K562 (cell line): ENCODE data around the gene CUTC. TPM values are rescaled to one million over a fixed set of nuclear protein-coding genes. Genes with fewer than 3 reads are reported as not detected.

Experiments
- ARHGAP35 ChIP-seq: fragments of 450-650 bp; IDR thresholded peaks from 2 replicates; pipeline ENCODE4 v1.6.1; 2018; ENCODE audit not compliant: partially characterized antibody
- ARID2 ChIP-seq: fragments of 450-650 bp; IDR thresholded peaks from 2 replicates; pipeline ENCODE4 v1.6.1; 2017; ENCODE audit warnings: antibody characterized with exemption, mild to moderate bottlenecking
- CBX1 ChIP-seq: sonication (generic); IDR thresholded peaks from 2 replicates; pipeline ENCODE4 v1.6.1; 2016; ENCODE audit warnings: antibody characterized with exemption, low read depth, mild to moderate bottlenecking
- CCNT2 ChIP-seq: IDR thresholded peaks from 2 replicates; pipeline ENCODE4 v1.6.1; 2011; ENCODE audit warnings: borderline replicate concordance, low read depth, mild to moderate bottlenecking, moderate library complexity, mixed read lengths, low read length; ENCODE audit not compliant: insufficient read length; ENCODE audit errors: extremely low read depth
- DMBX1 ChIP-seq: fragments of 250-450 bp; sonication (Bioruptor Pico); IDR thresholded peaks from 2 replicates; pipeline ENCODE4 v1.8.0; 2022; ENCODE audit warnings: inconsistent platforms, mild to moderate bottlenecking, moderate library complexity, borderline replicate concordance
- FOXJ3 ChIP-seq: sonication (generic); formaldehyde crosslinking; IDR thresholded peaks from 2 replicates; pipeline ENCODE4 v1.4.0; 2020; ENCODE audit warnings: mild to moderate bottlenecking, missing genetic modification reagents
- KDM5B ChIP-seq: fragments of 200-600 bp; sonication (generic); IDR thresholded peaks from 2 replicates; pipeline ENCODE4 v1.6.1; 2012; ENCODE audit warnings: low read depth, mild to moderate bottlenecking, moderate library complexity, low read length, control low read depth, inconsistent platforms; ENCODE audit not compliant: insufficient replicate concordance
- MAFF ChIP-seq: IDR thresholded peaks from 2 replicates; pipeline ENCODE4 v1.6.1; 2012; ENCODE audit warnings: low read length, improper control_type of control experiment
- MAFG ChIP-seq: fragments of 450-650 bp; conservative IDR thresholded peaks from 2 replicates; pipeline ENCODE4 v1.6.1; 2016; ENCODE audit warnings: missing genetic modification characterization, missing compliant biosample characterization
- NFE2 ChIP-seq: IDR thresholded peaks from 2 replicates; pipeline ENCODE4 v1.6.1; 2014; ENCODE audit warnings: antibody characterized with exemption, low read depth
- RBM14 ChIP-seq: fragments of 200-400 bp; formaldehyde crosslinking; IDR thresholded peaks from 2 replicates; pipeline ENCODE4 v1.6.1; 2018; ENCODE audit warnings: low read depth, mild to moderate bottlenecking, low read length, moderate library complexity, borderline replicate concordance; ENCODE audit not compliant: insufficient read depth
- RBM34 ChIP-seq: fragments of 200-400 bp; formaldehyde crosslinking; IDR thresholded peaks from 2 replicates; pipeline ENCODE4 v1.6.1; 2018; ENCODE audit warnings: low read length, borderline replicate concordance; ENCODE audit not compliant: insufficient read depth
- SMARCA5 ChIP-seq: fragments of 450-650 bp; IDR thresholded peaks from 2 replicates; pipeline ENCODE4 v1.6.1; 2016
- SNIP1 ChIP-seq: fragments of 450-650 bp; IDR thresholded peaks from 2 replicates; pipeline ENCODE4 v1.7.1; 2017; ENCODE audit warnings: low read depth, mild to moderate bottlenecking
- TGIF2 ChIP-seq: sonication (generic); formaldehyde crosslinking; IDR thresholded peaks from 2 replicates; pipeline ENCODE4 v1.8.1; 2022; ENCODE audit warnings: mild to moderate bottlenecking, missing genetic modification reagents, moderate library complexity
- U2AF1 ChIP-seq: fragments of 200-400 bp; formaldehyde crosslinking; optimal IDR thresholded peaks from 2 replicates; pipeline ENCODE3; 2017; ENCODE audit warnings: mild to moderate bottlenecking, low read depth, low read length, moderate library complexity
- ZNF316 ChIP-seq: fragments of 450-650 bp; IDR thresholded peaks from 2 replicates; pipeline ENCODE4 v1.6.1; 2016
- ZNF695 ChIP-seq: fragments of 450-650 bp; formaldehyde crosslinking; IDR thresholded peaks from 2 replicates; pipeline ENCODE4 v1.4.0; 2020; ENCODE audit warnings: mild to moderate bottlenecking, moderate library complexity
- polyA plus RNA-seq, 8 experiments: library from polyadenylated mRNA; depleted of rRNA in 4 of 8; stranded (reverse) in 5 of 8; unstranded in 3 of 8; fragments of >200 nt; fragmentation: Nextera tagmentation in 2 of 8; fragmentation: Illumina TruSeq in 1 of 8; extraction: Ambion mirVana in 2 of 8; extraction: Trizol in 1 of 8; gene quantifications; 2 replicates each; pipeline versions ENCODE4 v1.2.1 to v1.2.3, GENCODE V29; 2011 to 2014; ENCODE audit warnings: inconsistent platforms in 1 of 8, missing spikeins in 1 of 8
- total RNA-seq, 7 experiments: library from RNA; depleted of rRNA in 6 of 7; stranded (reverse); fragments of >200 nt in 6 of 7; fragmentation: Illumina TruSeq in 2 of 7; extraction: Trizol in 2 of 7; gene quantifications; 2 replicates each; pipeline versions ENCODE4 v1.2.1 to v1.2.3, GENCODE V29; 2011 to 2021; ENCODE audit warnings: low replicate concordance in 1 of 7
- TF ChIP-seq, protein P1 (sequence below): fragments of 450-650 bp; IDR thresholded peaks from 2 replicates; pipeline ENCODE4 v1.6.1; 2018; ENCODE audit not compliant: partially characterized antibody
- TF ChIP-seq, protein P2 (sequence below): fragments of 250-450 bp; sonication (Bioruptor Pico); IDR thresholded peaks from 2 replicates; pipeline ENCODE4 v1.5.0; 2020; ENCODE audit warnings: mild to moderate bottlenecking
- TF ChIP-seq, protein P3 (sequence below), 2 experiments: fragments of 250-450 bp in 1 of 2; fragments of 450-650 bp in 1 of 2; sonication (Bioruptor Pico) in 1 of 2; IDR thresholded peaks; 2 replicates each; pipeline versions ENCODE4 v1.6.1 to v1.8.0; 2016 to 2021; ENCODE audit warnings: mild to moderate bottlenecking in 2 of 2, moderate library complexity in 2 of 2, missing compliant biosample characterization in 1 of 2, missing genetic modification characterization in 1 of 2

CUTC gene
- total and polyA plus RNA-seq, 9 of the 15 experiments (the other 6 are each of a cell fraction or from before 2014, with no cell fraction given): 18.6 to 69.3 (median 32.3) TPM

DNA sequence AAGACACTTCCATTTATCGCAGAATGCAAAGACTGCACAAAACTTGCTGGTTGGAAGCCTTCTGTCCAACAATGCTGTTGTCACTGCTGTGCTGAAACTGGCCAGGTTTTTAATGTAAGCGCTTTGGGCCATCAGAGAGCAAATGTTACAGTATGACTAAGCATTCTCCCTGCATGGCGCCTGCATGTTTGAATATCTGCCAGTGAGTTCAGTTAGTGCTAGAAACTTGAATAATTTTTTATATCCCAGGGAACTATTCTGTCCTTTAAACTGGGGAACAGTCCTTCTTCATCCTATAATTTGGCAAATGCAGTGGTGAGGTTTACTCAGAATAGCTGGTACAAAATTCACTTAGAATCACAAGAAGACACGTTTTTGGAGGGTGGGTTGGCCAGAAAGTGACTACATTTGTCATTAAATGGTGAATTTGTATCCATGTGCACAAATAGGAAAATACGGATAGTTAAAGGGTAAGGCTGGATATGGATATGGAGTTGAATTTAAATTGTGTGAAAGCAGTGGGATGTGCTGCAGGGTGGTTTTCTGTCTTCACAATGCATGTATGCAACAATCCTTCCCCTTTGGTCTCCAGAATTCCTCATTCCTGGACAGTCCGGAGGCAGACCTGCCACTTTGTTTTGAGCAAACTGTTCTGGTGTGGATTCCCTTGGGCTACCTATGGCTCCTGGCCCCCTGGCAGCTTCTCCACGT lies 52.1 kb downstream of the CUTC start (continued):
- no peak for TF ChIP-seq SNIP1
- TF ChIP-seq FOXJ3 (CRISPR knock-in tag): no peak
- TF ChIP-seq, protein P1, sequence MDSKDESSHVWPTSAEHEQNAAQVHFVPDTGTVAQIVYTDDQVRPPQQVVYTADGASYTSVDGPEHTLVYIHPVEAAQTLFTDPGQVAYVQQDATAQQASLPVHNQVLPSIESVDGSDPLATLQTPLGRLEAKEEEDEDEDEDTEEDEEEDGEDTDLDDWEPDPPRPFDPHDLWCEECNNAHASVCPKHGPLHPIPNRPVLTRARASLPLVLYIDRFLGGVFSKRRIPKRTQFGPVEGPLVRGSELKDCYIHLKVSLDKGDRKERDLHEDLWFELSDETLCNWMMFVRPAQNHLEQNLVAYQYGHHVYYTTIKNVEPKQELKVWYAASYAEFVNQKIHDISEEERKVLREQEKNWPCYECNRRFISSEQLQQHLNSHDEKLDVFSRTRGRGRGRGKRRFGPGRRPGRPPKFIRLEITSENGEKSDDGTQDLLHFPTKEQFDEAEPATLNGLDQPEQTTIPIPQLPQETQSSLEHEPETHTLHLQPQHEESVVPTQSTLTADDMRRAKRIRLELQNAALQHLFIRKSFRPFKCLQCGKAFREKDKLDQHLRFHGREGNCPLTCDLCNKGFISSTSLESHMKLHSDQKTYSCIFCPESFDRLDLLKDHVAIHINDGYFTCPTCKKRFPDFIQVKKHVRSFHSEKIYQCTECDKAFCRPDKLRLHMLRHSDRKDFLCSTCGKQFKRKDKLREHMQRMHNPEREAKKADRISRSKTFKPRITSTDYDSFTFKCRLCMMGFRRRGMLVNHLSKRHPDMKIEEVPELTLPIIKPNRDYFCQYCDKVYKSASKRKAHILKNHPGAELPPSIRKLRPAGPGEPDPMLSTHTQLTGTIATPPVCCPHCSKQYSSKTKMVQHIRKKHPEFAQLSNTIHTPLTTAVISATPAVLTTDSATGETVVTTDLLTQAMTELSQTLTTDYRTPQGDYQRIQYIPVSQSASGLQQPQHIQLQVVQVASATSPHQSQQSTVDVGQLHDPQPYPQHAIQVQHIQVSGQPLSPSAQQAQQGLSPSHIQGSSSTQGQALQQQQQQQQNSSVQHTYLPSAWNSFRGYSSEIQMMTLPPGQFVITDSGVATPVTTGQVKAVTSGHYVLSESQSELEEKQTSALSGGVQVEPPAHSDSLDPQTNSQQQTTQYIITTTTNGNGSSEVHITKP: no peak
- no peak for TF ChIP-seq U2AF1
- no peak for TF ChIP-seq KDM5B
- TF ChIP-seq SMARCA5: no peak
- peak; percentile 80 for TF ChIP-seq NFE2
- TF ChIP-seq MAFG (tag): peak; percentile 75
- no peak for TF ChIP-seq ZNF695 (CRISPR knock-in tag)
- TF ChIP-seq CBX1: no peak
- TF ChIP-seq CCNT2: no peak
- peak; percentile 78 for TF ChIP-seq ZNF316
- TF ChIP-seq, protein P2, sequence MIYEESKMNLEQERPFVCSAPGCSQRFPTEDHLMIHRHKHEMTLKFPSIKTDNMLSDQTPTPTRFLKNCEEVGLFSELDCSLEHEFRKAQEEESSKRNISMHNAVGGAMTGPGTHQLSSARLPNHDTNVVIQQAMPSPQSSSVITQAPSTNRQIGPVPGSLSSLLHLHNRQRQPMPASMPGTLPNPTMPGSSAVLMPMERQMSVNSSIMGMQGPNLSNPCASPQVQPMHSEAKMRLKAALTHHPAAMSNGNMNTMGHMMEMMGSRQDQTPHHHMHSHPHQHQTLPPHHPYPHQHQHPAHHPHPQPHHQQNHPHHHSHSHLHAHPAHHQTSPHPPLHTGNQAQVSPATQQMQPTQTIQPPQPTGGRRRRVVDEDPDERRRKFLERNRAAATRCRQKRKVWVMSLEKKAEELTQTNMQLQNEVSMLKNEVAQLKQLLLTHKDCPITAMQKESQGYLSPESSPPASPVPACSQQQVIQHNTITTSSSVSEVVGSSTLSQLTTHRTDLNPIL: no peak
- no peak for TF ChIP-seq TGIF2 (CRISPR knock-in tag)
- TF ChIP-seq RBM34: no peak
- no peak for TF ChIP-seq ARID2
- TF ChIP-seq MAFF: peak; percentile 47; the same call in 1 of the 2 replicates
- no peak for TF ChIP-seq DMBX1 (CRISPR knock-in tag)
- TF ChIP-seq RBM14: no peak
- TF ChIP-seq ARHGAP35: no peak
- TF ChIP-seq, protein P3, sequence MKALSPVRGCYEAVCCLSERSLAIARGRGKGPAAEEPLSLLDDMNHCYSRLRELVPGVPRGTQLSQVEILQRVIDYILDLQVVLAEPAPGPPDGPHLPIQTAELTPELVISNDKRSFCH (CRISPR knock-in tag; IDR thresholded peaks at IDR 0.05): no peak
- TF ChIP-seq, protein P3 (tag; IDR thresholded peaks at IDR 0.05): no peak
